GM23338 (cell line): ENCODE results near the gene LAS1L. TPM values are rescaled to one million over a fixed set of nuclear protein-coding genes. Genes with fewer than 3 reads are reported as not detected.

Experiments
- ATAC-seq: fragments of 200-7000 bp; cut with Tn5 transposase; 3 replicates; pipeline ENCODE4 v1.9.1; 2020
- DNase-seq: peaks from one replicate; pipeline ENCODE4 v3.0.0-alpha.2; 2015; ENCODE audit warnings: low spot score
- H2AFZ ChIP-seq: fragments of 200-600 bp; sonication (generic); 2 replicates; pipeline ENCODE4 v1.8.0; 2016; ENCODE audit warnings: antibody characterized with exemption, mild to moderate bottlenecking, moderate library complexity
- H3F3A ChIP-seq: fragments of 200-600 bp; sonication (generic); replicated peaks from 2 replicates; pipeline ENCODE4 v1.8.0; 2017; ENCODE audit warnings: antibody characterized with exemption, mixed run types, low read depth
- H3K27ac ChIP-seq: fragments of 200-600 bp; sonication (generic); 2 replicates; pipeline ENCODE4 v1.6.1; 2016; ENCODE audit warnings: low read depth
- H3K27me3 ChIP-seq: fragments of 200-600 bp; sonication (generic); 2 replicates; pipeline ENCODE4 v1.8.0; 2016; ENCODE audit warnings: mild to moderate bottlenecking, mixed run types, moderate library complexity; ENCODE audit not compliant: insufficient read depth
- H3K36me3 ChIP-seq: fragments of 200-600 bp; sonication (generic); 2 replicates; pipeline ENCODE4 v1.8.0; 2016; ENCODE audit warnings: mild to moderate bottlenecking; ENCODE audit not compliant: insufficient read depth
- H3K4me1 ChIP-seq: fragments of 200-600 bp; sonication (generic); 2 replicates; pipeline ENCODE4 v1.8.0; 2016; ENCODE audit warnings: mild to moderate bottlenecking, moderate library complexity; ENCODE audit not compliant: insufficient read depth
- H3K4me2 ChIP-seq: fragments of 200-600 bp; sonication (generic); 2 replicates; pipeline ENCODE4 v1.7.1; 2017; ENCODE audit warnings: mixed run types
- H3K4me3 ChIP-seq: fragments of 200-600 bp; sonication (generic); 2 replicates; pipeline ENCODE4 v1.6.1; 2016; ENCODE audit warnings: mixed run types
- H3K79me2 ChIP-seq: fragments of 200-600 bp; sonication (generic); replicated peaks from 2 replicates; pipeline ENCODE4 v1.8.0; 2017; ENCODE audit warnings: mild to moderate bottlenecking; ENCODE audit not compliant: insufficient read depth
- H3K9me2 ChIP-seq: fragments of 200-600 bp; sonication (generic); 2 replicates; pipeline ENCODE4 v1.8.0; 2017; ENCODE audit not compliant: insufficient read depth
- H4K20me1 ChIP-seq: fragments of 200-600 bp; sonication (generic); replicated peaks from 2 replicates; pipeline ENCODE4 v1.8.0; 2017; ENCODE audit warnings: mild to moderate bottlenecking; ENCODE audit not compliant: insufficient read depth
- H3K27ac Mint-ChIP-seq: 2 replicates; pipeline ENCODE4 v1.8.0; 2020; ENCODE audit warnings: inconsistent platforms, mild to moderate bottlenecking, moderate library complexity, mixed read lengths
- H3K27me3 Mint-ChIP-seq: 3 replicates; pipeline ENCODE4 v1.8.0; 2022; ENCODE audit warnings: low read depth, mild to moderate bottlenecking, moderate library complexity, mixed read lengths, inconsistent platforms; ENCODE audit not compliant: insufficient read depth, poor library complexity
- H3K36me3 Mint-ChIP-seq: 3 replicates; pipeline ENCODE4 v1.8.0; 2021; ENCODE audit warnings: low read depth, mild to moderate bottlenecking, inconsistent platforms, moderate library complexity, mixed read lengths
- H3K4me1 Mint-ChIP-seq: 3 replicates; pipeline ENCODE4 v1.8.0; 2020; ENCODE audit warnings: mild to moderate bottlenecking, inconsistent platforms, mixed read lengths
- H3K4me3 Mint-ChIP-seq: 3 replicates; pipeline ENCODE4 v1.8.0; 2021; ENCODE audit warnings: moderate library complexity, mild to moderate bottlenecking, inconsistent platforms, mixed read lengths
- H3K9me3 Mint-ChIP-seq: 3 replicates; pipeline ENCODE4 v1.8.0; 2020; ENCODE audit warnings: moderate library complexity, mild to moderate bottlenecking, inconsistent platforms, mixed read lengths
- CREB1 ChIP-seq: fragments of 250-450 bp; sonication (Bioruptor Pico); IDR thresholded peaks from 2 replicates; pipeline ENCODE4 v1.5.0; 2020; ENCODE audit warnings: low read depth, mild to moderate bottlenecking, moderate library complexity
- CTCF ChIP-seq, 2 experiments: fragments of 200-600 bp in 1 of 2; sonication (generic) in 1 of 2; conservative IDR thresholded peaks; 2 replicates each; pipeline versions ENCODE4 v1.5.1 to v1.6.1; 2016 to 2017; ENCODE audit warnings: antibody characterized with exemption in 2 of 2, low read depth in 2 of 2, mild to moderate bottlenecking in 2 of 2, moderate library complexity in 1 of 2
- EZH2 ChIP-seq: fragments of 200-600 bp; sonication (generic); IDR thresholded peaks from one replicate; pipeline ENCODE4 v1.8.0; 2017; ENCODE audit warnings: antibody characterized with exemption, mild to moderate bottlenecking, low read depth; ENCODE audit not compliant: unreplicated experiment
- EZH2phosphoT487 ChIP-seq: fragments of 200-600 bp; sonication (generic); IDR thresholded peaks from one replicate; pipeline ENCODE4 v1.8.1; 2018; ENCODE audit warnings: antibody characterized with exemption; ENCODE audit not compliant: unreplicated experiment
- JUNB ChIP-seq: IDR thresholded peaks from one replicate; pipeline ENCODE4 v1.6.1; 2016; ENCODE audit warnings: antibody characterized with exemption; ENCODE audit not compliant: unreplicated experiment
- NANOG ChIP-seq: IDR thresholded peaks from 2 replicates; pipeline ENCODE4 v1.6.1; 2016; ENCODE audit warnings: antibody characterized with exemption, borderline replicate concordance
- POLR2AphosphoS5 ChIP-seq: IDR thresholded peaks from 2 replicates; pipeline ENCODE4 v1.6.1; 2016; ENCODE audit warnings: antibody characterized with exemption, low read depth
- STAT1 ChIP-seq: IDR thresholded peaks from one replicate; pipeline ENCODE4 v1.6.1; 2016; ENCODE audit warnings: antibody characterized with exemption; ENCODE audit not compliant: unreplicated experiment
- ZNF114 ChIP-seq: fragments of 250-450 bp; sonication (Bioruptor Pico); IDR thresholded peaks from 2 replicates; pipeline ENCODE4 v1.5.0; 2020; ENCODE audit warnings: mild to moderate bottlenecking, moderate library complexity
- ZNF331 ChIP-seq: fragments of 250-450 bp; sonication (Bioruptor Pico); IDR thresholded peaks from 2 replicates; pipeline ENCODE4 v1.5.0; 2020; ENCODE audit warnings: low read depth, mild to moderate bottlenecking, moderate library complexity
- ZNF462 ChIP-seq: fragments of 250-450 bp; sonication (Bioruptor Pico); IDR thresholded peaks from 2 replicates; pipeline ENCODE4 v1.5.0; 2020; ENCODE audit warnings: mild to moderate bottlenecking, moderate library complexity
- polyA plus RNA-seq: library from polyadenylated mRNA; unstranded; fragments of >200 nt; fragmentation: Nextera tagmentation; extraction: Ambion mirVana; gene quantifications from 2 replicates; pipeline ENCODE4 v1.2.1, GENCODE V29; 2016
- total RNA-seq: library from RNA; depleted of rRNA; stranded (reverse); fragments of >200 nt; shearing (Covaris generic); gene quantifications from 2 replicates; pipeline ENCODE4 v1.2.3, GENCODE V29; 2014
- TF ChIP-seq, protein P1 (sequence below): IDR thresholded peaks from 2 replicates; pipeline ENCODE4 v1.6.1; 2016; ENCODE audit warnings: antibody characterized with exemption
- TF ChIP-seq, protein P2 (sequence below): IDR thresholded peaks from one replicate; pipeline ENCODE4 v1.6.1; 2018; ENCODE audit warnings: antibody characterized with exemption; ENCODE audit not compliant: unreplicated experiment

The LAS1L gene
- total and polyA plus RNA-seq, 2 experiments from 2014 or later = 46.5 to 64.4 TPM

- no peaks in the 10 kb centered on the region; the same call in 2 of the 3 replicates for H3K9me3 Mint-ChIP-seq
- no peak for TF ChIP-seq NANOG
- no peak for TF ChIP-seq CTCF (conservative IDR thresholded peaks at IDR 0.05; ENCODE audit: low read depth in 2 of 2)
- TF ChIP-seq, protein P1, sequence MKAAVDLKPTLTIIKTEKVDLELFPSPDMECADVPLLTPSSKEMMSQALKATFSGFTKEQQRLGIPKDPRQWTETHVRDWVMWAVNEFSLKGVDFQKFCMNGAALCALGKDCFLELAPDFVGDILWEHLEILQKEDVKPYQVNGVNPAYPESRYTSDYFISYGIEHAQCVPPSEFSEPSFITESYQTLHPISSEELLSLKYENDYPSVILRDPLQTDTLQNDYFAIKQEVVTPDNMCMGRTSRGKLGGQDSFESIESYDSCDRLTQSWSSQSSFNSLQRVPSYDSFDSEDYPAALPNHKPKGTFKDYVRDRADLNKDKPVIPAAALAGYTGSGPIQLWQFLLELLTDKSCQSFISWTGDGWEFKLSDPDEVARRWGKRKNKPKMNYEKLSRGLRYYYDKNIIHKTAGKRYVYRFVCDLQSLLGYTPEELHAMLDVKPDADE = no peak
- TF ChIP-seq ZNF462 (CRISPR knock-in tag) = no peak
- no peak for TF ChIP-seq POLR2AphosphoS5
- TF ChIP-seq ZNF114 (CRISPR knock-in tag) = no peak
- no peak for TF ChIP-seq EZH2
- no peak for TF ChIP-seq ZNF331
- TF ChIP-seq CREB1 (CRISPR knock-in tag) = no peak
- TF ChIP-seq, protein P2, sequence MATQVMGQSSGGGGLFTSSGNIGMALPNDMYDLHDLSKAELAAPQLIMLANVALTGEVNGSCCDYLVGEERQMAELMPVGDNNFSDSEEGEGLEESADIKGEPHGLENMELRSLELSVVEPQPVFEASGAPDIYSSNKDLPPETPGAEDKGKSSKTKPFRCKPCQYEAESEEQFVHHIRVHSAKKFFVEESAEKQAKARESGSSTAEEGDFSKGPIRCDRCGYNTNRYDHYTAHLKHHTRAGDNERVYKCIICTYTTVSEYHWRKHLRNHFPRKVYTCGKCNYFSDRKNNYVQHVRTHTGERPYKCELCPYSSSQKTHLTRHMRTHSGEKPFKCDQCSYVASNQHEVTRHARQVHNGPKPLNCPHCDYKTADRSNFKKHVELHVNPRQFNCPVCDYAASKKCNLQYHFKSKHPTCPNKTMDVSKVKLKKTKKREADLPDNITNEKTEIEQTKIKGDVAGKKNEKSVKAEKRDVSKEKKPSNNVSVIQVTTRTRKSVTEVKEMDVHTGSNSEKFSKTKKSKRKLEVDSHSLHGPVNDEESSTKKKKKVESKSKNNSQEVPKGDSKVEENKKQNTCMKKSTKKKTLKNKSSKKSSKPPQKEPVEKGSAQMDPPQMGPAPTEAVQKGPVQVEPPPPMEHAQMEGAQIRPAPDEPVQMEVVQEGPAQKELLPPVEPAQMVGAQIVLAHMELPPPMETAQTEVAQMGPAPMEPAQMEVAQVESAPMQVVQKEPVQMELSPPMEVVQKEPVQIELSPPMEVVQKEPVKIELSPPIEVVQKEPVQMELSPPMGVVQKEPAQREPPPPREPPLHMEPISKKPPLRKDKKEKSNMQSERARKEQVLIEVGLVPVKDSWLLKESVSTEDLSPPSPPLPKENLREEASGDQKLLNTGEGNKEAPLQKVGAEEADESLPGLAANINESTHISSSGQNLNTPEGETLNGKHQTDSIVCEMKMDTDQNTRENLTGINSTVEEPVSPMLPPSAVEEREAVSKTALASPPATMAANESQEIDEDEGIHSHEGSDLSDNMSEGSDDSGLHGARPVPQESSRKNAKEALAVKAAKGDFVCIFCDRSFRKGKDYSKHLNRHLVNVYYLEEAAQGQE = no peak
- TF ChIP-seq JUNB = no peak
- TF ChIP-seq EZH2phosphoT487 = no peak
- no peak for TF ChIP-seq STAT1
- no peak for DNase-seq
- H3K27ac ChIP-seq = no peak overlapping the region
- no peaks in the 10 kb centered on the region for H3K36me3 Mint-ChIP-seq
- H3K36me3 ChIP-seq = no peaks in the 10 kb centered on the region
- no peaks in the 10 kb centered on the region for H3K27me3 Mint-ChIP-seq
- H3K4me3 ChIP-seq = no peak overlapping the region
- H3F3A ChIP-seq = no peaks in the 10 kb centered on the region
- no peaks in the 10 kb centered on the region for H4K20me1 ChIP-seq
- no peak for ATAC-seq
- H2AFZ ChIP-seq = no peak overlapping the region
- no peak overlapping the region for H3K4me3 Mint-ChIP-seq
- H3K27ac Mint-ChIP-seq = no peak overlapping the region
- no peaks in the 10 kb centered on the region for H3K79me2 ChIP-seq
- H3K9me2 ChIP-seq = no peaks in the 10 kb centered on the region
- peaks cover 12% of the 10 kb centered on the region for H3K4me1 ChIP-seq
- peaks cover 15% of the 10 kb centered on the region for H3K4me1 Mint-ChIP-seq
- H3K4me2 ChIP-seq = no peak overlapping the region
- H3K27me3 ChIP-seq = no peaks in the 10 kb centered on the region
These were observed 46.1 kb downstream of the LAS1L start for GRCh38 chrX:65488495-65488894.
